ENCODE measurements around the gene ZNF414. TPM values are rescaled to one million over a fixed set of nuclear protein-coding genes. Genes with fewer than 3 reads are reported as not detected.

The ZNF414 gene
- total RNA-seq, 2 donors from 2014 or later: 15.5 to 16.8 TPM

DNA sequence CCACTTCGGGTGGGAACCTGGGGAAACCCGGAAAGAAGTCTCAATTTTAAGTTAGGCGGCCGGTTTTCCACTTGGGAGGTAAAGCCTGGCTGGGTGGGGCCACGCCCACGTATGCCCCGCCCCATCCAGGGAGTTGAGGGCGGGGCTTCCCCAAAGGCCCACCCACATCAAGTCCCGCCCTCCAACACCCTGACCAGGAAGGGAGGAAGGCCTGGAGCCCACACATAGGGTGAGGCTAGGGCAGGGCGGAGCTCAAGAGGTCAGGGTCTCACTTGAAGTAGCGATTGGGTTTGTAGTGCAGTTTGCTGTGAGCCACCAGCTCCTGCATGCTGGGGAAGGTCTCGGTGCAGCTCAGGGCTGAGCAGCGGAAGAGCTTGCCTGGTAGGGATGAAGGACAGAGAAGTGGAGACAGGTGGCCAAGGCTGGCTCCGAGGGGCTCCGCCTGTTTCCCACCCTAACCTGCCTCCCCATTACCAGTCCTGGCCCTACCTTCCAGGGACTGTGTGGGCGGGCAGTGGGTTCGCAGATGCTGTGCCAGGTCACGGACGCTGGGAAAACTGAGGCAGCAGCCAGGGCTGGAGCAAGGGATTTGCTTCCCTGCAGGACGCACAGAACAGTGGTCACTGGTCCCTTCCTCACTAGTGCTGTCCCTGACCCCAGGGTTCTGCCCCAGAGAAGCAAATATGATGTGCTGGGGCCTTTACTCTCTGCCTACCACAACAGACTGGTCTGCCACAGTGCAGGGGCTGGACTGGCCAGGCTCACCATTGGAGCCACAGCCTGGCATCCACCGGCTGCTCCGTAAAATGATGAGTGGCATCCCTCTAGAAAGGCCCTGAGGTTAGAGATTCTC is 1.6 kb downstream of the ZNF414 start:
- no peak for ATAC-seq
- H3K36me3 Mint-ChIP-seq: no peaks in the 10 kb centered on the region
- peak overlapping the region; percentile 65 for H3K4me3 Mint-ChIP-seq
- no peaks in the 10 kb centered on the region for H3K27me3 Mint-ChIP-seq
- no peak for DNase-seq (ENCODE audit: low spot score)
- peaks cover 27 to 32% of the 10 kb centered on the region in 2 donors for H3K4me1 Mint-ChIP-seq (ENCODE audit: low read depth in 2 of 2)
- no peaks in the 10 kb centered on the region for H3K9me3 Mint-ChIP-seq
- H3K27ac Mint-ChIP-seq: no peak overlapping the region

DNA sequence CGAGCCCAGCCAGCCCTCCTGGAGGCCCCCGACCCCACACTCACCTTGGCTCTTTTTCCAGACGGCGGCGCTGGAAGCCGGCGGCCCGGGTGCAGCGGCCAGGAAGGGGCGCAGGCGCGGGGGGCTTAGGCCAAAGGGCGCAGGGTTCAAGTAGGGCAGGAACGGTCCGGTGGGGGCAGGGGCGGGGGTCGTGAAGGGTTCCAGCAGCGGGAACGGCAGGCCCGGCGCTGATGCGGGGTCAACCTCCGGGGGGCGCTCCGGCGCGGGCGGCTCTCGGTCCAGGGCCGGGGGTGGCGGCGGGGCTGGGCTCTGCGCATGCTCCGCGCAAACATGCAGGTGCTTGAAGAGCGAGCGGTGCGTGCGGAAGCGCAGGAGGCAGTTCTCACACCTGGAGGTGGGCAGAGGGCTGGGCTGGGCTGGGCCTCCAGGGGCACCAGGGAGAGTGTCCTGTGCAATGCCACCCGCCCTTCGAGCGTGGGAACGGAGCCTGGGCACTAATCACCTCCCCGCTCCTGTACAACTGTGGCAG is 2.3 kb downstream of the ZNF414 start:
- H3K27me3 Mint-ChIP-seq: no peaks in the 10 kb centered on the region
- no peak overlapping the region for H3K4me3 Mint-ChIP-seq
- ATAC-seq: no peak
- DNase-seq (ENCODE audit: low spot score): no peak
- H3K27ac Mint-ChIP-seq: no peak overlapping the region
- no peaks in the 10 kb centered on the region for H3K36me3 Mint-ChIP-seq
- H3K4me1 Mint-ChIP-seq (ENCODE audit: low read depth in 2 of 2): peaks cover 20 to 29% of the 10 kb centered on the region in 2 donors
- no peaks in the 10 kb centered on the region for H3K9me3 Mint-ChIP-seq

DNA sequence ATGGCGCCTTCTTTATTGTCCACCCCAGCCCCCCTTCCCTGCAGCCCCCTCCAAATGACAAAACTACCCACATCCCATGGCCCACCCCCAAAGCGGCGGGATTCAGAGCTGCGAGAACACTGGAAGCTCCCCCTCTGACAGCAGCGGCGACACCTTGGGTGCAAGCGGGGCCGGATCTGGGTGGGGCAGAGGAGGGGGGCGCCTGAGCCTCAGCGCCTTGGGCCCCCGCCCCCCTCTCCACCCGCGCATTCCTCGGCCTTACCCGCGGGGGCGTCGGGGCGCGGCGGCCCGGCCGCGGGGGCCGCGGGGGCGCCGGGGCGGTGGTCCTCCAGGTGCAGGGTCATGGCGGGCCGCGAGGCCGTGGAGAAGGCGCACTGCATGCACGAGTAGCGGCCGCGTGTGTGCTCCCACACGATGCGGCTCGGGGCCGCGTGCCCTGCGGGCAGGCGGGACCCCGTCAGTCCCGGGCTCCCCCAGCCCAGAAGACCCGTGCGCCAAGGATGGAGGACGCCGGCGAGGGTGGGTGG is 3.3 kb downstream of the ZNF414 start:
- Mint-ChIP-seq H3K4me1 (ENCODE audit: low read depth in 2 of 2) (peaks cover 18 to 26% of the 10 kb centered on the region in 2 donors), H3K36me3 (no peaks in the 10 kb centered on the region), H3K27me3 (no peaks in the 10 kb centered on the region), H3K27ac (no peak overlapping the region), H3K4me3 (no peak overlapping the region), H3K9me3 (no peaks in the 10 kb centered on the region)
- DNase-seq (ENCODE audit: low spot score) (no peak), ATAC-seq (no peak)

DNA sequence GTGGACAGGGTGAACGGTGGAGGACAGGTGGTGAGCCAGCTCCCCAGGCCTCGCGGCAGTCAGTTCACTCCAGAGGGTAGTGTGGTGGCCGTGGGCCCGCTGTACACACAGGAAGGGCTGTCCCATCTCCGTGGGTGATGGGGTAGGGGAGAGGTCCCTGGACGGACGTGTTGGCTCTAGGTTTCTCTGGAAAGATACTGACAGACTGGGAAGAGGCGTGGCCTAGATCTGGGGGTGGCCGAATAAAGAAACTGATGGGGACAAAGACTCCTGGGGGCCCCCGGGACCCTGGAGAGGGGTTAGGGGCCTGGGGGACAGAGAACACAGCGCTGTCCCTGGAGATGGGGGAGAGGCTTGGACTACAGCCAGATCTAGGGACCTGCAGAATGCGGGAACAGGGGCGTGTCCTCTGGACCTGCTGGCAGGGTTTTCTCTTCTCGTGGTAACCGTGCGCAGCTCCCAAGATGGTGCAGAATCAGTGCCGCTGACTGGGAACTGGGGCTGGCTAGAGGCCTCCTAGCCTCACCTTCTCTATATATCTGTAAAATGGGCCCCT is 7.5 kb downstream of the ZNF414 start:
- H3K27me3 Mint-ChIP-seq: no peaks in the 10 kb centered on the region
- no peaks in the 10 kb centered on the region for H3K36me3 Mint-ChIP-seq
- peak overlapping the region; percentile 85 for H3K4me3 Mint-ChIP-seq
- no peak overlapping the region for H3K27ac Mint-ChIP-seq
- ATAC-seq: no peak
- H3K9me3 Mint-ChIP-seq: no peaks in the 10 kb centered on the region
- no peak for DNase-seq (ENCODE audit: low spot score)
- peaks cover 4 to 9% of the 10 kb centered on the region in 2 donors for H3K4me1 Mint-ChIP-seq (ENCODE audit: low read depth in 2 of 2)

DNA sequence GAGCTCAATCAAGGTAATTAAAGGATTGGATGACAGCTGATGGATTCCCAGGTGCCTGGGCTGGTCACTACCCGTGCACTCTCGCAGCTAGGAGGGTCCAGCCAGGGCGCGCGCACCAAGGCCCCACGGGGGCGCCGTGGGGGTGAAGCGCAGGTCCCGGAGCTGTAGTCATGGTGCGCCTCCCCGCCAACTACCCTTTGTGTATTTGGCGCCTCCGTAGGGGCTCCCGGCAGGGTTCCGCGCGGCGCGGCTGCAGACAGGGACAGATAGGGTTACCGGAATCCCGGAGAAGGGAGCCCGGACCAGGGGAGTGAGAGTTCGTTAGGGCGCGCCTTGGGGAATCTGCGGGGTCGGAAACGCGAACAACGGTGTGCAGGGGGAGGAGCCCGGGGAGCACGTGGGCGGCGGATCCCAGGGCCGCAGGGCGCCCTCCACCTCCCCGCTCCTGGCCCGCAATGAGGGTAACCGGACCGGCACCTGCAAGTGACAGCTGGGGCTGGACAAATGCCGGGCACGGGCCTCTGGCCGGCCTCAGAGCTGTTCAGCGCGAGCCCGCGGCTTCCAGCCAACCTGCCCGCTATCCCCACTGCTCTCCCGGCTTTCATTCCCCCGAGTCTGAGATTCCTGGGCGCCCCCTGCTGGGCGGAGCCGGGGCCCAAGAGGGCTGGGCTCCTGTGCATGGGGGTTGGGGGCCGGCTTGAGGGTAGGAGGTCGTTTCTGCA is 8.1 kb downstream of the ZNF414 start:
- ATAC-seq: peak; percentile 76 to 82
- Mint-ChIP-seq H3K27ac (no peak overlapping the region), H3K36me3 (no peaks in the 10 kb centered on the region), H3K4me1 (ENCODE audit: low read depth in 2 of 2) (peaks cover 4 to 12% of the 10 kb centered on the region in 2 donors), H3K9me3 (no peaks in the 10 kb centered on the region), H3K4me3 (peak overlapping the region; percentile 85), H3K27me3 (no peaks in the 10 kb centered on the region)
- no peak for DNase-seq (ENCODE audit: low spot score)

DNA sequence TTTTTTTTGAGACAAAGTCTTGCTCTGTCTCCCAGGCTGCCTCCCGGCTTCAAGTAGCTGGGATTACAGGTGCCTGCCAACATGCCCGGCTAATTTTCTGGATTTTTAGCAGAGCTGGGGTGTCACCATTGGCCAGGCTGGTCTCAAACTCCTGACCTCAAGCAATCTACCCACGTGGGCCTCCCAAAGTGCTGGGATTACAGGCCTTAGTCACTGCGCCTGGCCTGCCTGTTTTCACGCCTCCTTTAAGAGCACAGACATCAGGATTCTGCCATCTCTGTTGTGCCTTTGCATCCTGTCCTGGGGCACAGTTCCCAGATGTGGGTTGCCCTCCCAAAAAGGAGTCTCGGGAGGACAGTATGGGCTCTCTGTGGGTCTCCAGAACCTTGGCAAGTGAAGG is 9.0 kb downstream of the ZNF414 start:
- peaks cover 12 to 19% of the 10 kb centered on the region in 2 donors for H3K4me1 Mint-ChIP-seq (ENCODE audit: low read depth in 2 of 2)
- no peak overlapping the region for H3K27ac Mint-ChIP-seq
- DNase-seq (ENCODE audit: low spot score) (no peak), ATAC-seq (no peak)
- H3K27me3 Mint-ChIP-seq: no peaks in the 10 kb centered on the region
- no peaks in the 10 kb centered on the region for H3K9me3 Mint-ChIP-seq
- no peaks in the 10 kb centered on the region for H3K36me3 Mint-ChIP-seq
- H3K4me3 Mint-ChIP-seq: peak overlapping the region; percentile 85

DNA sequence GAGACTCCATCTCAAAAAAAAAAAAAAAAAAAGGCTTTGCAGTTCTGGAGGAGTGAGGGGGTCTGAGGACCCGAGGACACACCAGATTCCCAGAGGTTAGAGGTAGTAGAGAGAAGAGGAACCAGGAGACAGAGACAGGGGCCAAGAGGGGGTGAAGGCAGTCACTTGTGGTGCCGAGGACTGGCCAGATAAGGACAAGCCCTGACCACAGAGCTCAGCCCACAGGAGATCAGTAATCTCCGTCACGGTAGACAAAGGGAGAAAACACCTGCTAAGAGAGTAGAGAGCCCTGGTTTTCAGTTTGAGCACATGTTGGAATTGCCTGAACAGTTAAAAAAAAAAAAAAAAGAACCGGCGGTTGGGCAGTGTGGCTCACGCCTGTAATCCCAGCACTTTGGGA is 9.8 kb downstream of the ZNF414 start:
- H3K9me3 Mint-ChIP-seq: no peaks in the 10 kb centered on the region
- no peak for DNase-seq (ENCODE audit: low spot score)
- peak overlapping the region in 1 of 2 donors; percentile 29 for H3K27ac Mint-ChIP-seq
- H3K36me3 Mint-ChIP-seq: no peaks in the 10 kb centered on the region
- peak overlapping the region; percentile 70 for H3K4me3 Mint-ChIP-seq
- H3K27me3 Mint-ChIP-seq: no peaks in the 10 kb centered on the region
- peaks cover 13 to 20% of the 10 kb centered on the region in 2 donors for H3K4me1 Mint-ChIP-seq (ENCODE audit: low read depth in 2 of 2)
- ATAC-seq: no peak

DNA sequence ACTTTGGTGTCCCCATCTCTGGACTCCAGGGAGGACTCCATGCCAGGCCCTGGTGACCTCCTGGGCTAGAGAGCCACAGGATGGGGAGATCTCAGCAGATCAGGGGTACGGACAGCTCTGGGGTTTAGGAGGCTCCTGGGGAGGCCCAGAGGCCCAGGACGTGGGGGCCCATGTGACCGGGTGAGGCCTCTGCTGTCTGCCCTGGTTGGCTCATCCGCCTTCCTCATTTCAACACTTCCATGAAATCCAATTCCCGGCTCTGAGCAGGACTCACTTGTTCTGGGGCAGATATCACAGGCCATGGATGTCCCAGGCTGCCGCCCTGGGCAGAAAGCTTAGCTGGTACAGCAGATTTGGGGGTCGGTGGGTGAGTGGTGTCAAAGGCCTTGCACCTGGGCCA is 10.5 kb downstream of the ZNF414 start:
- H3K4me1 Mint-ChIP-seq (ENCODE audit: low read depth in 2 of 2): peaks cover 13 to 20% of the 10 kb centered on the region in 2 donors
- H3K9me3 Mint-ChIP-seq: no peaks in the 10 kb centered on the region
- no peaks in the 10 kb centered on the region for H3K36me3 Mint-ChIP-seq
- DNase-seq (ENCODE audit: low spot score) (no peak), ATAC-seq (no peak)
- H3K27ac Mint-ChIP-seq: peak overlapping the region in 1 of 2 donors; percentile 29
- H3K27me3 Mint-ChIP-seq: no peaks in the 10 kb centered on the region
- H3K4me3 Mint-ChIP-seq: no peak overlapping the region

DNA sequence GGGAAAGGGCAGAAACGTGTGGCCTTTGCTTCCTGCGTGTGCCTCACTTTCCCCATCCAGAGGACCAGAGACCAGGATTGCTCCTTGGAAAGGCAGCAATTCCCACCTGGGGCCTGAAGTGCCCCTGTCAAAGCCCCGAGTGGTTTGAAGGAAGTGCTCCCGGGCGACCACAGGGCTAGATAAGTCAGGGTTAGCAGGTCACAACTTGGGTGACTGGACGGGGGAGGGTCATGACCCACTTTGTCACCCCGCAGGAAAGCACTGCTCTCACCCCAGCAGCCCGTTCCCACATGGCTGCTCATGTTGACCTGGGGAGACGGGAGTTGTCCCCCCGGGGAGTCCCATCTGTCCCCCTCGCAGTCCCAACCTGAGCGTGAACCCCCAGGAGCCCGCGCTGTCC is 12.0 kb downstream of the ZNF414 start:
- H3K27me3 Mint-ChIP-seq: no peaks in the 10 kb centered on the region
- H3K36me3 Mint-ChIP-seq: no peaks in the 10 kb centered on the region
- H3K27ac Mint-ChIP-seq: peak overlapping the region in 1 of 2 donors; percentile 81
- H3K4me1 Mint-ChIP-seq (ENCODE audit: low read depth in 2 of 2): peaks cover 13 to 20% of the 10 kb centered on the region in 2 donors
- H3K4me3 Mint-ChIP-seq: no peak overlapping the region
- DNase-seq (ENCODE audit: low spot score) (no peak), ATAC-seq (peak in 1 of 2 donors; percentile 21)
- no peaks in the 10 kb centered on the region for H3K9me3 Mint-ChIP-seq

DNA sequence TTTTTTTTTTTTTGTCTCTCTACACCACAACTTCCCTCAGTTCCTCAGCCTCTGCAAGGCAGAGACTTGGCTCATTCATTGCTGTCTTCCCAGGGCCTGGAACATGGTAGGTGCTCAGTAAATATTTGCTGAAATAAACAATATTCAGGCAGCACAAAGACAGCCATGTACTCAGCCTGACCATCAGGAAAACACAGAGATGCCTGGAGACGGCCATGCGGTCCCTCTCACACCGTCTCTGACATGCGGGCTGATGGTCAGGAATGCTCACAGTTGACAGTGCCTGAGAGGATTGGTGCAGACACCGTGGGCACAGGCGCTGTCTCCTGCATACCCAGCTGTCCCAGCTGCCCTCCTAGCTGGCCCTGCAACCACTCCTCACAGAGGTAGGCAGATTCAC is 12.5 kb downstream of the ZNF414 start:
- no peak for ATAC-seq
- no peak for DNase-seq (ENCODE audit: low spot score)
- Mint-ChIP-seq H3K4me3 (no peak overlapping the region), H3K9me3 (no peaks in the 10 kb centered on the region), H3K4me1 (ENCODE audit: low read depth in 2 of 2) (peaks cover 13 to 20% of the 10 kb centered on the region in 2 donors), H3K27me3 (no peaks in the 10 kb centered on the region), H3K36me3 (no peaks in the 10 kb centered on the region), H3K27ac (peak overlapping the region in 1 of 2 donors; percentile 81)

DNA sequence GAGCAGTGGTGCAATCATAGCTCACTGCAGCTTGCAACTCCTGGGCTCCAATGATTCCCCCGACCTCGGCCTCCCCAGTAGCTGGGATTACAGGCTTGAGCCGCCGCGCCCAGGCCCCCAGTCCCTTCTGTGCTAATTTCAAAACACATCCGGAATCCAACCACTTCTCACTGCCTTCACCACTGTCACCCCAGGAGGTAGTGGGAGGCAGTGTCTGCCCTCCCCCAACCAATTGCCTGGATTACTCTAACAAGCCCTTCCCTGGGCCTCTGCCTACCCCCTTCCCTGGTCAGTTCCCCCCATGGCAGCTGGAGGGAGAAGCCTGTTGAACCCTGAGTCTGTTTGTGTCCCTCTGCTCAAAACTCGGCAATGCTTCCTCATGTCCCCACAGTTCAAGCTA is 13.8 kb downstream of the ZNF414 start:
- DNase-seq (ENCODE audit: low spot score) (no peak), ATAC-seq (peak in 1 of 2 donors; percentile 28)
- Mint-ChIP-seq H3K27me3 (no peaks in the 10 kb centered on the region), H3K4me3 (peak overlapping the region; percentile 16), H3K36me3 (no peaks in the 10 kb centered on the region), H3K4me1 (ENCODE audit: low read depth in 2 of 2) (peaks cover 9 to 20% of the 10 kb centered on the region in 2 donors), H3K27ac (peak overlapping the region; percentile 37 to 87), H3K9me3 (no peaks in the 10 kb centered on the region)

DNA sequence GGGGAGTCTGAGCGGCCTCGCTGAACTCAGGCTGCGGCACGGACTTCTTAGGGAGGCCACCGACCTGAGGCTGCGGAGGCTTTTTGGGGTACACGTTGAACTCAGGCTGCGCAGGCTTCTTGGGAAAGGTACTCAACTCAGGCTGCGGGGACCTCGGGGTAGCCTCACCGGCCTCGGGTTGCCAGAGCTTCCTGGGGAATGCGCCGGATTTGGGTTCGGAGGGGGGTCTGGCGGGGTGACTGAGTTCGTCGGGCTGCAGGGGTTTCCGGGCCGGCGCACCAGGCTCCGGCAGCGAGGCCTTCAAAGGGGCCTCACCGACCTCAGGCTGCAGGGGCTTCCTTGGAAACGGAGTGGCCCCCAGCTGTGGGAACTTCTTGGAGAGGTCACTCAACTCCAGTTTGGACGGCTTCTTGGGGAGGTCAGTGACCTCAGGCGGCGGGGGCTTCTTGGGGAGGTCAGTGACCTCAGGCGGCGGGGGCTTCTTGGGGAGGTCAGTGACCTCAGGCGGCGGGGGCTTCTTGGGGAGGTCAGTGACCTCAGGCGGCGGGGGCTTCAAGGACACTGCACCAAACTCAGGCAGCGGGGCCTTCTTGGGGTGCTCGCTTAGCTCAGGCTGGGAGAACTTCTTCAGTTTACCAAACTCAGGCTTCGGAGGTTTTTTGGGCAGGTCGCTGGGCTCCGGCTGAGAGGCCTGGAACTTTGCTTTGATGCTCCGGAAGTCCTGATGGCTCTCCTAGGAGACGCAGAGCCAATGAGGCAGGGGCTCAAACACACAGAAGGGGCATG is 14.7 kb downstream of the ZNF414 start:
- Mint-ChIP-seq H3K27me3 (no peaks in the 10 kb centered on the region), H3K36me3 (no peaks in the 10 kb centered on the region), H3K4me3 (no peak overlapping the region), H3K4me1 (ENCODE audit: low read depth in 2 of 2) (peaks cover 9 to 19% of the 10 kb centered on the region in 2 donors), H3K9me3 (no peaks in the 10 kb centered on the region), H3K27ac (peak overlapping the region in 1 of 2 donors; percentile 87)
- ATAC-seq (no peak), DNase-seq (ENCODE audit: low spot score) (no peak)

DNA sequence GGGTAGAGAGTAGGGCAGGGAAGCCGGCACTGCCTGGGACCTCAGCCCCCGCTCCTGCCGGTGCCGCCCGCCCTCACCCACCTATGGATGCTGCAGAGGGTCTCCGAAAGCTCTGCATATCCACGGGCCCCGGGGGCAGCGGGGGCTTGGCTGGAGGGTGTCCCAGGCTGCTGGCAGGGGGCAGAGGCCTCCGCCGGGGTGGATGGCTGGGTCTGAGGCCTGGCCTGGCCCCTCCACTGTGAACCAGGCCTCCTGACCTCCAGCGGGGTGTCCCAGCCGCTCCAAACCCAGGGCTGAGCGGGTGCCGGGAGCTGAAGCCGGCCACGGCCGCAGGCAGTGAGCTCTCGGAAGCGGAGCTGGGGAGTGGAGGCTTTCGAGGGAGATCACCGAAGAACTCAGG is 15.7 kb downstream of the ZNF414 start:
- Mint-ChIP-seq H3K27me3 (no peaks in the 10 kb centered on the region), H3K4me3 (no peak overlapping the region), H3K27ac (no peak overlapping the region), H3K9me3 (no peaks in the 10 kb centered on the region), H3K4me1 (ENCODE audit: low read depth in 2 of 2) (peaks cover 9 to 19% of the 10 kb centered on the region in 2 donors), H3K36me3 (no peaks in the 10 kb centered on the region)
- DNase-seq (ENCODE audit: low spot score) (no peak), ATAC-seq (no peak)

Measured in natural killer cell treated with Interleukin-12 subunit alpha and Interleukin-12 subunit beta and Interleukin-15 and Interleukin-18, amount 100 ng/mL, for 72 hours (primary cell).